Measurements from ENCODE around the gene PSMC1. TPM values are rescaled to one million over a fixed set of nuclear protein-coding genes. Genes with fewer than 3 reads are reported as not detected.

Gene PSMC1
- total RNA-seq, 2 experiments from 2014 or later = 71.2 to 75.2 TPM

Other genes with a start within 250 kb of the PSMC1 start
- under 1 TPM in 1 of 2 experiments, not detected in 1; 0.19 TPM for gene KCNK13, start 194.6 kb upstream of the PSMC1 start, total RNA-seq
- 10 to 100 TPM; 25.4 TPM for gene NRDE2, start 75.4 kb downstream of the PSMC1 start, total RNA-seq
- 100 to 1,000 TPM; 682 to 687 TPM for gene CALM1, start 140.5 kb downstream of the PSMC1 start, total RNA-seq